ENCODE measurements around the gene METRN.

DNA sequence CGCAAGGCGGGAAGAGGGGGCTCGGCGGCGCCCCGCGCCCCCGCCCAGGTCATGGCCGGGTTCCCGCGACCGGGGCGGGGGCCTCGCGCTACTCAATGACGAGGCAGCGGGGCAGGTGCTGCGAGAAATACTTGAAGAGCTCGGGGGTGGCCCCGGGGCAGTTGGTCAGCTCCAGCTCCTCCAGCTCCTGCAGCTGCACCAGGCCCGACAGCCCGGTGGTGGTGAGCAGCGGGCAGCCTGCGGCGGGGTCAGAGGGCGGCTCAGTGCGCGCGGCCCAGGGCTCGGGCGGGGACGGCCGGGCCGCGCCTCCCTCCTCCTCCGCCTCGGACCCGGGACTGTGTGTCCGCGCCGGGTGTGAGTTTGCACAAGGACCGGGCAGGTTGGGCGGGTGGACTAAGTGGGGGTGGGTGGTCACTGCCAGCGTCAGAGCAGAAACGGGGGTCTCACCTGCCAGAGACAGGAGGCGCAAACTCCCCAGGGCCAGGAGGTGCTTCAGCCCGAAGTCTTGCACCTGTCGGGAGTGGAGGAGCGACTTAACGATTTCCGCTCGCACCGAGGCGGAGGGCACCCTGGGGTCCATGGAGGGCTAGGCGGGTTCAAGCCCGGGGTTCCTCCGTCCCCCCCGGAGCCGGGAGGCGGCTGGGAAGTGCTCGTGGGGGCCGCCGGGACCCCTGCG, 20.6 kb upstream of the METRN start:
- TF ChIP-seq, protein P1, sequence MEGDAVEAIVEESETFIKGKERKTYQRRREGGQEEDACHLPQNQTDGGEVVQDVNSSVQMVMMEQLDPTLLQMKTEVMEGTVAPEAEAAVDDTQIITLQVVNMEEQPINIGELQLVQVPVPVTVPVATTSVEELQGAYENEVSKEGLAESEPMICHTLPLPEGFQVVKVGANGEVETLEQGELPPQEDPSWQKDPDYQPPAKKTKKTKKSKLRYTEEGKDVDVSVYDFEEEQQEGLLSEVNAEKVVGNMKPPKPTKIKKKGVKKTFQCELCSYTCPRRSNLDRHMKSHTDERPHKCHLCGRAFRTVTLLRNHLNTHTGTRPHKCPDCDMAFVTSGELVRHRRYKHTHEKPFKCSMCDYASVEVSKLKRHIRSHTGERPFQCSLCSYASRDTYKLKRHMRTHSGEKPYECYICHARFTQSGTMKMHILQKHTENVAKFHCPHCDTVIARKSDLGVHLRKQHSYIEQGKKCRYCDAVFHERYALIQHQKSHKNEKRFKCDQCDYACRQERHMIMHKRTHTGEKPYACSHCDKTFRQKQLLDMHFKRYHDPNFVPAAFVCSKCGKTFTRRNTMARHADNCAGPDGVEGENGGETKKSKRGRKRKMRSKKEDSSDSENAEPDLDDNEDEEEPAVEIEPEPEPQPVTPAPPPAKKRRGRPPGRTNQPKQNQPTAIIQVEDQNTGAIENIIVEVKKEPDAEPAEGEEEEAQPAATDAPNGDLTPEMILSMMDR (IDR thresholded peaks at IDR 0.05) = no peak
- TF ChIP-seq EP300 (IDR thresholded peaks at IDR 0.05; ENCODE audit: low read depth) (no peak), POLR2A (IDR thresholded peaks at IDR 0.05) (no peak), POLR2AphosphoS5 (IDR thresholded peaks at IDR 0.05) (no peak)

All from transverse colon (tissue), 4 donors.